ENCODE measurements around the gene IL13RA1.
"Not testable (repeated sequence)": the region's sequence is repeated elsewhere in the genome, so short reads cannot be mapped to it uniquely, and the experiment has no call there.

Gene IL13RA1

DNA sequence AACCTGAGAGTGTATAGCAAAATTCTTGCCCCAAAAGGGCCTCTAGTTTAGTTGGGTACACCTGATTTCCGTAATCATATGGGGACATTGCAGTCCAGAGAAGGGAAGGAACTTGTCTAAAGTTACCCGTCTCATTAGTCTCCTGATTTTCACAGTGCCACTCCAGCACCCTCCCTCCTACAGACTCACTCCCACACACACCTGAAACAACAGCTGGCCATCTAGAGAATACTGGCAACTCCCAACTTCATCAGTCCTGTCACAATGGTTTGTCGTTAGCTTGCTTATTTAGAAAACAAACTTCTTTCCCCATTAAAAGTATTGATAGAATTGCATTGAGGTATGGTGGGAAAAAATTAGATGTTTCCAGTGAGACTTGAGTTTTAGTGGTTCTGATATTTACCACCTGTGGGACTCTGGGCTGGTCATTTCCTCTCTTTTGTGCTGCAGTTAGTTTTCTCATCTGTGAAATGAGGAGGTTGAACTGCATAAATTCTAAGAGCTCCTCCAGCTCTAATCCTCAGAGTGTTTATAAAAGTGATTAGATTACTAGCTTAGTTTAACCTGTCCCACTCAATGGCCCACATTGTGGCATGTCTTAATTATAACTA is 1.7 kb downstream of the IL13RA1 start:
- DNase-seq: no peak

- DNase-seq: no peak
Measured at GRCh38 chrX:118730500-118731247, 3.3 kb downstream of the IL13RA1 start.

GRCh38 chrX:118732551-118732950 is 5.1 kb downstream of the IL13RA1 start:
- not testable (repeated sequence) for DNase-seq

- no peak for DNase-seq
Measured at GRCh38 chrX:118734909-118735308, 7.5 kb downstream of the IL13RA1 start.

DNA sequence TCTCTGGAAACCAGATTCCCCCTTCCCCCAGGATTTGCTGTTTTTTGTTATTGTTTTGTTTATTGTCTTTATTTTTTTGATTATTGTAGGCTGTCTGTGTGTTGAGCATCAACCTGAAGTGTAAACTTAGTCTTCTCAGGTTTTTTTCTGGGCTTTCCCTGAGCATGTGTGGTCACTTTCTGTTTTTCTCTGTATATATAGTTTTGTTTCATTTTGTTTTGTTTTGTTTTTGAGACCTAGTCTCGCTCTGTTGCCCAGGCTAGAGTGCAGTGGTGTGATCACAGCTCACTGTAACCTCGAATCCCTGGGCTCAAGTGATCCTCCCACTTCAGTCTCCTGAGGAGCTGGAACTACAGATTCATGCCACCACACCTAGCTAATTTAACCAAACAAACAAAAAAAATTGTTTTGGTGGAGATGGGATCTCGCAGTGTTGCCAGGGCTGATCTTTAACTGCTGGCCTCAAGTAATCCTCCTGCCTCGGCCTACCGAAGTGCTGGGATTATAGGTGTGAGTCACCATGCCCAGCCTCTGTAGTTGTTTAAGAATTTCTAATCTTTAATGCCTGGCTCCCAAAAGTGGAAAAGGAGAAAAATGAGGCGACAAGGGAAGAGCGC is 9.1 kb downstream of the IL13RA1 start:
- no peak for DNase-seq

DNA sequence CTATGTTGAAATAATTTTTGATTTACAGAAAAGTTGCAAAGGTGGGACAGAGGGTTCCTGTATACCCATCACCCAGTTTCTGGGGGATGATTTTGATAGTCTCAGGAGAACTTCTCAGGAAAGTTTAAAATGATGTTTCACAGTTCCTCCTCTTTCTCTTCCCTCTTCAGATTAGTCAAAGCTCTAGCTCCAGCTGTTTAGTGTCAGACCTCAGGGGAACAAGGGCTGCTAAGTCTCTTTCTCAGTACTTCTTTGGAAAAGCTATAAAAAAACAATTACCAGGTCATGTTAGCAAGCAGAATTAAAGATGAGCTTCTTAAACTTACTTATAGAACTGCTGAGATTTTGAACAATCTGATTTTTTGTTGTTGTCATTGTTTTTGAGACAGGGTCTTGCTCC is 12.2 kb downstream of the IL13RA1 start:
- no peak for DNase-seq

- no peak for DNase-seq
Measured at GRCh38 chrX:118740276-118740889, 13.0 kb downstream of the IL13RA1 start.

GRCh38 chrX:118742176-118742575 is 14.8 kb downstream of the IL13RA1 start:
- DNase-seq: no peak

- no peak for DNase-seq
Measured at GRCh38 chrX:118745570-118745969, 18.2 kb downstream of the IL13RA1 start.

DNA sequence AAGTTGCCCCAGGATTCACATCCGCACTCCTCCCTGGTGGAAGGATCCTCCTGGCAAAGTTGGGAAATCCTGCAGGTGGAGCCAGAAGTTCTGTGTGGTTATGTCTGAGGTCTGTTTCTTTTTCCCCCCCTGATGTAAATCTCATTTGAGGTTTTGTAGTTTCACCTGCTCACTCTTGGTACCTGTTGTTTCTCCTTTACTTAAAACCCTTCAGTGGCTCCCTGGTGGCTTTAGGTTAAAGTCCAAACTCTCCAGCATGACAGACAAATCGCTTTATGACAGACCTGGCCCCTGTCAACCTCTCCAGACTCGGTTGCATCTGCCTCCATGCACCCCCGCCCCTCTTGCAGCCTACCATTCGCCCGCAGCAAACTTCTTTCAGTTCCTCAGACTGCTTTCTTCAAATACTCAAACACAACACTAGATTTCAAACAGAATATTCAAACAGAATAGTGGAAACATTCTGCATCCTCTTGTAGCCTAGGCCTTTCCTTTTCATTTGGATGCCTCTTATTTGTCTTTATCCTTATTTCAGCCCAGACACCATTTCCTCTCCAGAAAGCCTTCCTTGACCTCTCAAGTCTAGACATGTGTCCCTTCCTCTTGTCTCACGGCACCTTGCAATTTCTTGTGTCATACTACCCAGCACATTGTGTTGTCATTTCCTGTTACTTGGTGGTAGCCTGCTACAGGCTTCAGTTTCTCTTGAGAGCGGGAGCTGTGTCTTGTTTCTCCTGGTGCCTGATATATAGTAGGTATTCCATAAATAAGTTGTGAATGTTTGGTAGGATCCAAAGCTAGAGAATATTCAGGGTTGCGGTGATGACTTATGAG is 24.8 kb downstream of the IL13RA1 start:
- no peak for DNase-seq

- no peak for DNase-seq
Measured at GRCh38 chrX:118755633-118756032, 28.2 kb downstream of the IL13RA1 start.

- no peak for DNase-seq
Measured at GRCh38 chrX:118756101-118756500, 28.7 kb downstream of the IL13RA1 start.

DNA sequence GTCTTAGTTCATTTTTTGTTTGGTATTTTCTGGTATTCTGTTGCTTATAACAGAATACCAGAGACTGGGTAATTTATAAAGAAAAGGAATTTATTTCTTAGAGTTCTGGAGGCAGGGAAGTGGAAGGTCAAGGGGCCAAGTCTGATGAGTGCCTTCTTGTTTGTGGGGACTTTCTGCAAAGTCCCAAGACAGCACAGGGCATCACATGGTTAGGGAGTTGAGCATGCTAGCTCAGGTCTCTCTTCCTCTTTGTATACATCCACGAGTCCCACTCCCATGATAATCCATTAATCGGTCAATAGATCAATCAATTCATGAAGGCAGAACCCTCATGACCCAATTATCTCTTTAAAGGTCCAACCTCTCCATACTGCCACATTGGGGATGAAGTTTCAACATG is 31.1 kb downstream of the IL13RA1 start:
- no peak for DNase-seq

GRCh38 chrX:118760025-118760424 is 32.6 kb downstream of the IL13RA1 start:
- no peak for DNase-seq

- peak; percentile 2 for DNase-seq
Measured at GRCh38 chrX:118761939-118762707, 34.7 kb downstream of the IL13RA1 start.

DNA sequence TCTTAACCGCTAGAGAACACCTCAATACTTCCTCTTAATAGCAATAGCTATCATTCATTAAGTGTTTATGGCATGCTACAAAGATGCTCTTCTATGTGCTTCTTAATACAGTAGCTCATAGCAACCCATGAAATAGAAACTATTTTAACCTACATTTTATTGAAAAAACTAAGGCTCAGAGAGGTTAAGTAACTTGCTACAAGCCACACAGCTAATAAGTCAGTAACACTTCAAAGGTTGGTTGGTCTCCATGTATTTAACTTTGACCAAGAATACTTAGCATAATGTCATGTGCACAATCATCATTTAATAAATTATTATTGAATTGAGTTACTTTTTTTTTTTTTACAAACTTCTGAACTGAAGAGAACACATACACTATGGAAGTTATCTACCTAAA is 36.1 kb downstream of the IL13RA1 start:
- DNase-seq: no peak

DNA sequence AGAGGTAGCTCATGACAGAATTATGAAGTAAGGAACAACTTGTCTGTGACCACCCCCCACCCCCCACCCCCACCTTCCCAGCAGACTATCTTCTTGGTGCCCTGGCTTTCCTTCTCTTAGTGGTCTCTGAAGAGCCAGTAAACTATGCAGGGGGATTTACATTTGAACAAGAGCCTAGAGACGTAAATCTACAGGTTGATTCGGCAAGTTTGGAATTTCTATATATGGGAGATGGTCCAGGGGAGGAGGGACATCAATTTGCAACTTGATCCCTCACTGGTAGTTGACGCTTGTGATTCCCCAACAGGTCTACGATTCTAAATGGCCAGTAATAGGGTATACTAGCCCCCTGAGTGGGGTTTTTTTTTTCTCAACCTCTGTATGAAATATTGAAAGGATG is 36.7 kb downstream of the IL13RA1 start:
- DNase-seq: no peak

GRCh38 chrX:118770133-118770760 is 42.8 kb downstream of the IL13RA1 start:
- no peak for DNase-seq

- no peak for DNase-seq
Measured at GRCh38 chrX:118772051-118772450, 44.6 kb downstream of the IL13RA1 start.

DNA sequence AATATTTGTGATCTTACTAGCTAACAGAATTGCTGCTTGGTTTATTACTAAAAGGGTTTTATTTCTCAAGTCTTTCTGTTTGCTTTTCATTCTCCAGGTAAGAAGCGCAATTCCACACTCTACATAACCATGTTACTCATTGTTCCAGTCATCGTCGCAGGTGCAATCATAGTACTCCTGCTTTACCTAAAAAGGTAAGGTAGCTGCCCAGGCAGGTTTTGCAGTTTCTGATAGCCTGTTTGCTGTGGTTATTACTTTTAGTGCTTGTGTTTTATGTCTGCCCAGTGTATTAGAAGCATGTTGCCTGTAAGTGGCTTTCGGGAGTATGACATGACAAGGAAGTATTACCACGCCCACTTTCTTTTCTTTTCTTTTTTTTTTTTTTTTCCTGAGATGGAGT is 46.4 kb downstream of the IL13RA1 start:
- DNase-seq: no peak

DNA sequence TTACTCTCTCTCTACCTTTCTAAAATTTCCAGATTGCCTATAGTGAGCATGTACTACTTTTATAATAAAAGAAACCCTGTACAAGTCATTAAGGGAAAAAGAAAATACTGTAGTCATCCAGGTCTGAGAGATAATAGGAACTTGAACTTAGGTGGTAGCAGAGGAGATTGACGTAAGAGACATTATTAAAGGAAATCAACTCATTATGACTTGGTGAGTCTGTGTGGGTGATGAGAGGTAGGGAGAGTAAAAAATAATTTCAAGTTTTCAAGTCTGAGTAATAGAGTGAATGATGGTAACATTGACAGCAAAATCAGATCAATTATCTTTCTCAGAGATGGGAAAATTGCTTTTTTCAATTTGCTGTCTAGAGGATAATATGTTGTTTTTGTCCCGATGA is 52.2 kb downstream of the IL13RA1 start:
- DNase-seq: no peak

- no peak for DNase-seq
Measured at GRCh38 chrX:118780509-118780908, 53.1 kb downstream of the IL13RA1 start.
